GM20431 (cell line): ENCODE measurements around the gene DUSP28.

Source experiments
- in situ Hi-C: fragments of 300-500 bp; cut with MseI, MboI; formaldehyde crosslinking; loops from one replicate; pipeline ENCODE4 v1.15.0; 2020; ENCODE audit warnings: low sequenced_read_pairs; ENCODE audit not compliant: unreplicated experiment

The DUSP28 gene

GRCh38 chr2:240570531-240571313 is 10.6 kb downstream of the DUSP28 start:
- in situ Hi-C loops: no loop called here

GRCh38 chr2:240571314-240571973 is 11.3 kb downstream of the DUSP28 start:
- in situ Hi-C loops: no loop called here

DNA sequence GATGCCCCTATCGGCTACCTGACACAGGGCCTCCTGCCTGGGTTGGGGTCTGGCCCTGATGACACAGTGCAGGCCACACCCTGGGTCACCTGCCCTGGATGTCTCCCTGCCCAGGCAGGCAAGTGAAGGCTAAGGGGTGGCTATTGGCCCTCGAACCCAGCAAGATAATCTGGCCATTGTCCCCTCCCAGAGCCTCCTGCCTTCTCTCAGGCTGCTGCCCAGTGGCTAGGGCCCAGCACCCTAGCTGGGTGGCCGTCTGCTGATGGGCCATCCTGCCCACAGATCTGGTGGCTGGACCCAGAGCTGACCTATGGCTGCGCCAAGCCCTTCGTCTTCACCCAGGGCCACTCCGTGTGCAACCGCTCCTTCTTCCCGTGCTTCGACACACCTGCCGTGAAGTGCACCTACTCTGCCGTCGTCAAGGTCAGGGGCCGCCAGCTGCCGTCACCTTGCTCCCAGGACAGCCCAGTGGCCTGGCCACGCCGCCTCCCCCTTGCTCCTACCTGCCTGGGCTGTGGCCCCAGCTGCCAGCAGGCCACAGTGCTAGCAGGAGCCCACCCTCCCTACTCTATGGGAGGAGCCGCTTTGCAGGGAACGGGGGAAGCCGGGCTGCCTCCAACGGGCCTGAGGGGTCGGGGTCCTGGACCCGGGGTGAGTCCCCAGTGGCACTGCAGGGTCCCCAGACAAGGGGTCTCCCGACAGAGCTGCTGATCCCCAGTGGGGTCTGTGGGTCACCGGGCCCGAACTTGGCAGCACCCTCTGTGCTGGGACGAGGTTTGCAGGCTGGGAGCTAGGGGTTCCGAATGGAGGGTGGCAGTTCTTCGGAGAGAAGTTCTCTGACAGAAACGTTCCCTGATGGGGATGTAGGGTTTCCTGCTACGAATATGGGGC is 12.2 kb downstream of the DUSP28 start:
- in situ Hi-C loops: no loop called here

- in situ Hi-C loops: no loop called here
Measured at GRCh38 chr2:240573071-240573515, 12.9 kb downstream of the DUSP28 start.

DNA sequence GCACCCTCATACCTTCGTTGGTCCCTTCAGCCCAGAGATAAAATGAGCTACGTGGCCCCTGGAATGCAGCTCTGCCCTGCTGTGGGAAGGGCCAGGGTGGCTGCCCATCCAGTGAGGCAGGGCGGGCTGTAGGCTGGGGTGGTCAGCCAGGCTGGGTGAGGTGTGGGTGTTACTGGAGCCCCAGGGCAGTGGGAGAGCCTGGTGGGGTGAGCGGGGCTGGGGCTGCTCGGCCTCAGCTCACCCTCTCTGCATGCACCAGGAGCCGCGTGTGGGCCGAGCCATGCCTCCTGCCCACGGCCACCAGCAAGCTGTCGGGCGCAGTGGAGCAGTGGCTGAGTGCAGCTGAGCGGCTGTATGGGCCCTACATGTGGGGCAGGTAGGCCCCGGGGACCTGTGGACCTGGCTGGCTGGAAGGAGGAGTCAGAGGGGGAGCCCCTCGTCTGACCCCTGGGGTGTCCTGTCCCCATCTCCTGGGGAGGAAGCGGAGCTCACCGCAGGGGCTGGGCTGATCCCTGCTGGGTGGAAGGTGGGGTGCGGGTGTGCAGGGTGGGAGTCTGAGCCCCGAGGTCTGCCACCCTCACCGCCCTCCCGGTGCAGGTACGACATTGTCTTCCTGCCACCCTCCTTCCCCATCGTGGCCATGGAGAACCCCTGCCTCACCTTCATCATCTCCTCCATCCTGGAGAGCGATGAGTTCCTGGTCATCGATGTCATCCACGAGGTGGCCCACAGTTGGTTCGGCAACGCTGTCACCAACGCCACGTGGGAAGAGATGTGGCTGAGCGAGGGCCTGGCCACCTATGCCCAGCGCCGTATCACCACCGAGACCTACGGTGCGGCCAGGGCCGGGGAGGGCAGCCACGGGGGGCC is 13.6 kb downstream of the DUSP28 start:
- in situ Hi-C loops: no loop called here

DNA sequence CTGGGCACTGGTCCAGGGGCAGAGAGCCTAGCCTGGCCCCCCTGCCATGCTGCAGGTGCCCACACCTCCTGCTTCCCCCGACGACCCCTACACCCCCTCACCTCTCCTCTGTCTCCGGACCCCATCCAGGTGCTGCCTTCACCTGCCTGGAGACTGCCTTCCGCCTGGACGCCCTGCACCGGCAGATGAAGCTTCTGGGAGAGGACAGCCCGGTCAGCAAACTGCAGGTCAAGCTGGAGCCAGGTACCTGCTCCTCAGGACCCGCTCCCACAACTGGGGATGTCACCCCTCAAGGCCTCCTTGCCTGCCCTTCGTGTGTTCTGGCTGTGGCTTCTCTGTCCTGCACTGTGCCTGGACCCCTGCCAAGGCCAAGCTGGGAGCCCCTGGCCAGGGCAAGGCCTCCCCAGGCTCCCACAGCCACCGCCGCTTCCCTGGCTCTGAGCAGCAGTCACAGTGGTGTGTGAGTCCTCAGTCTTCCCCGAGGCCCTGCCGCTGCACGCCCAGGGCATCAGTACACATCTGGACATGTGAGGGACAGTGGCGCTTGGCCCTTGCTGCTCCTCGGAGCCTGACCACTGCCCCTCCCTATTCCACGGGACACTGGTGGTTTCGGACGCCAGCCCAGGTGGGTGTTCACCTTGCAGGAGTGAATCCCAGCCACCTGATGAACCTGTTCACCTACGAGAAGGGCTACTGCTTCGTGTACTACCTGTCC is 14.4 kb downstream of the DUSP28 start:
- in situ Hi-C loops: no loop called here

DNA sequence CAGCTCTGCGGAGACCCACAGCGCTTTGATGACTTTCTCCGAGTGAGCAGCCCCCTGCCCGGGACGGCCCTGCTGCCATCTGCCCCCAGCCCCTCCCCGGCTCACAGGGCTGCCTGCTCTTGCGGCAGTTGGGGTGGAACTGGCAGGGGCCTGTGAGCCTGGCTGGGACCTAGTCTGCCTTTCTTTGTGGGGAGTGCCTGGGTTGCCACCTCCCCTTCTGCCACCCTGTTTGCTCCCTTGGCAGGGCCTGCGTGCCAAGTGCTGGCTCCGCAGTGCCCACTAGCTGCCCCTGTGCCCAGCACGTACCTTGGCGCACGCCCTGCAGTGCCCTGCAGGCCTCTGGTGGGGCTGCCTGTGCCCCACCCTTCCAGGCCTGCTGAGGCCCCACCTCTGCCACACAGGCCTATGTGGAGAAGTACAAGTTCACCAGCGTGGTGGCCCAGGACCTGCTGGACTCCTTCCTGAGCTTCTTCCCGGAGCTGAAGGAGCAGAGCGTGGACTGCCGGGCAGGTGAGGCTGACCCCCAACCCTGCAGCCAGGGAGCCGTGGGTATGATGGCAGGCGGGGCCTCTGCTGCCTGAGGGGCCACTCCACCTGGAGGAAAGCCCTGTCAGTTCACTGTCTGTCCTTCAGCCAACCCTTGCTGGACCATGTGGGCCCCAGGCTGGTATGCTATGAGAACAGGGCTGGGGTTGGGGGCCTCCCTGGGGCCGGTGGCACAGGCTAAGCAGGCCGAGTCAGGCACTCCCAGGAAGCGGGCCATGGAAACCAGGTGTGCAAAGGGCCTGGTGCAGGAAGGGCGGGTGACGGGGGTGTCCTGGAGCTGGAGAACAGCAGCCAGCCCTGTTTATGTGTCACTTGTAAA is 15.2 kb downstream of the DUSP28 start:
- in situ Hi-C loops: no loop called here

- in situ Hi-C loops: no loop called here
Measured at GRCh38 chr2:240576036-240576435, 15.9 kb downstream of the DUSP28 start.

- in situ Hi-C loops: no loop called here
Measured at GRCh38 chr2:240576436-240577205, 16.5 kb downstream of the DUSP28 start.

- in situ Hi-C loops: no loop called here
Measured at GRCh38 chr2:240577281-240578109, 17.3 kb downstream of the DUSP28 start.

GRCh38 chr2:240578110-240578450 is 17.9 kb downstream of the DUSP28 start:
- in situ Hi-C loops: no loop called here

DNA sequence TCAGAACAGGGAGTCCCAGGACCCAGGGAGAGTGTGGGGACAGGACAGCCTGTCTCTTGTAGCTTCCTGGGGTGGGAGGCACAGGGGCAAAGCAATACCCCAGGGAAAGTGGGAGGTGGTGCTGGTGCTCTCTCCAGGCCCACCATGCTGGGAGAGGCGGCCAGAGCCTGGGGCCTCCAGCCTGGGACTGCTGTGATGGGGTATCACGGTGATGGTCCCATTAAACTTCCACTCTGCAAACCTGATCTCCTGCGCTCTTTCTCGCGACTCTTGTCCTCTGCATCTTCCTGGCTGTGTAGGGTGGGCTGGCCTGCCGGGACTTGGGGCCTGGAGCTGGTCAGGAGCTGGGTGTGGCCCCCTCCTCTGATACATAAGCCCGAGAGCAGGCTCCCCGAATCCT is 18.3 kb downstream of the DUSP28 start:
- in situ Hi-C loops: no loop called here

DNA sequence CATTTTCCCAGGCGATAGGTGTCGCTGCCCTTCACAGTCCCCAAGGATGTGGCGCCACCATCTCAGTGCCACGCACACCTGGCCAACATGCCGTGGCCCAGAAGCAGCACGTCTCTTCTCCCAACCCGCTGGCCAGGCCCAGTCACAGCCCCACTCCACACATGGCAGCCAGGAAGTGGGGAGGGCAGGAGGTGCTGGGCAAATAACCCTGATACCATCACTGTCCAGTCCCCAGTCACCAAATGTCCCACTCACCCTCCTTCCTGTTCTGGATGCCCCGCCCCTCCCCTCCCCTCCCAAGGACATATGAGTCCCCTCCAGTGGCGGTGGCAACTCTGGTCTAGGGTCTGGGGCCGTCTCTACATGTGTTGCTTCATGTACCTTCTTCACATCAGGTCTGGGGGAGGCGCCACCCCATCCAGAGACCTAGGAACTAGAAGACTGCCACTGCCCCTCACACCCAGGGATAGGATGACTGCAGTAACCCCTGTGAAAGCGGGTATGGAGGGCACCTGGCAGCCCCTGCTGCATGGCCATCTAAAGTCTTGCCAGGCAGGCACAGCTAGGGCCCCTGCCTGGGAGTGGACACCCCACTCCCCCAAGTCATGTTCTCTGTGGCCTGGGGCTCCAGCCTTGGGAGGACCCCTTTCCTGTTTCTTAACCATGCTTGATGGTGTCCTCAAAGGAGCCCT is 19.1 kb downstream of the DUSP28 start:
- in situ Hi-C loops: no loop called here

- in situ Hi-C loops: no loop called here
Measured at GRCh38 chr2:240579771-240580614, 19.8 kb downstream of the DUSP28 start.

DNA sequence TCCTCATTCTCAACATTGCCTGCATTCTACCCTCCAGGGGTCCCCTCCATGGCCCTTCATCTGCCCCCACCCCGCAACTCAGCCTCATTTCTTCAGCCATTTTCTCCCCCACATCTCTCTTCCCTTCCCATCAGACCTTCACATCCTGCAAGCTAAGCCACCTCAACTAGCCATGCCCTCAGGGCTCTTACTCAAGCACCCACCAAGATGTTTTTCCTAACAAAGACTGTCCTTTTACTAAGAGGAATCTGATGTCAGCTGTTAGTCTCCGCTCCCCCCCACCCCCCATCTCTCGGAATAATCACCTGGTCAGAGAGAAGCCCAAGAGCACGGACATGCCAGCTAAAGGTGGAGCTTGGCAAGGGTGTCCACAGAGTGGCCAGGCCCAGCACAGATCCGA is 21.7 kb downstream of the DUSP28 start:
- in situ Hi-C loops: no loop called here
